Globus pallidus (tissue), 1 donor: ENCODE measurements around the gene BIRC6.
"Not testable (repeated sequence)": the region's sequence is repeated elsewhere in the genome, so short reads cannot be mapped to it uniquely, and the experiment has no call there.

Source experiments
- DNase-seq: peaks from one replicate; pipeline ENCODE4 v3.0.0-alpha.2; 2015; ENCODE audit warnings: low spot score

Gene BIRC6

GRCh38 chr2:32614084-32614483 lies 257.3 kb downstream of the BIRC6 start:
- no peak for DNase-seq

GRCh38 chr2:32617599-32618189 lies 260.9 kb downstream of the BIRC6 start:
- DNase-seq, result no peak

- no peak for DNase-seq
These were observed 265.9 kb downstream of the BIRC6 start for GRCh38 chr2:32622570-32623310.

GRCh38 chr2:32623311-32623706 lies 266.5 kb downstream of the BIRC6 start:
- DNase-seq, result no peak

- DNase-seq, result no peak
These were observed 268.0 kb downstream of the BIRC6 start for GRCh38 chr2:32624812-32625211.

- DNase-seq, result no peak
These were observed 269.9 kb downstream of the BIRC6 start for GRCh38 chr2:32626639-32627221.

- no peak for DNase-seq
These were observed 270.6 kb downstream of the BIRC6 start for GRCh38 chr2:32627441-32627813.

GRCh38 chr2:32627814-32628579 lies 271.2 kb downstream of the BIRC6 start, which contains the start of gene TTC27:
TSS of gene TTC27 (plus strand) at chr2:32628050. CDS start at chr2:32628293, 243 bp downstream.
- peak; percentile 94 for DNase-seq

- DNase-seq, result no peak
These were observed 275.3 kb downstream of the BIRC6 start for GRCh38 chr2:32632089-32632488.

- DNase-seq, result no peak
These were observed 276.2 kb downstream of the BIRC6 start for GRCh38 chr2:32633040-32633439.

GRCh38 chr2:32638548-32638947 lies 281.7 kb downstream of the BIRC6 start:
- not testable (repeated sequence) for DNase-seq

GRCh38 chr2:32641180-32641579 lies 284.4 kb downstream of the BIRC6 start:
- no peak for DNase-seq

GRCh38 chr2:32647180-32647651 lies 290.4 kb downstream of the BIRC6 start:
- no peak for DNase-seq

GRCh38 chr2:32652555-32653209 lies 295.9 kb downstream of the BIRC6 start:
- no peak for DNase-seq

GRCh38 chr2:32656069-32656468 lies 299.2 kb downstream of the BIRC6 start:
- DNase-seq, result no peak

GRCh38 chr2:32663864-32664263 lies 307.0 kb downstream of the BIRC6 start:
- DNase-seq, result no peak

GRCh38 chr2:32666704-32667103 lies 309.9 kb downstream of the BIRC6 start:
- DNase-seq, result no peak

- DNase-seq, result no peak
These were observed 311.4 kb downstream of the BIRC6 start for GRCh38 chr2:32668254-32668653.
